GM04504 (cell line): ENCODE data around the gene MUC13.

Experiments used
- DNase-seq: peaks from one replicate; pipeline ENCODE4 v3.0.0-alpha.2; 2012; ENCODE audit warnings: low read depth

The MUC13 gene

DNA sequence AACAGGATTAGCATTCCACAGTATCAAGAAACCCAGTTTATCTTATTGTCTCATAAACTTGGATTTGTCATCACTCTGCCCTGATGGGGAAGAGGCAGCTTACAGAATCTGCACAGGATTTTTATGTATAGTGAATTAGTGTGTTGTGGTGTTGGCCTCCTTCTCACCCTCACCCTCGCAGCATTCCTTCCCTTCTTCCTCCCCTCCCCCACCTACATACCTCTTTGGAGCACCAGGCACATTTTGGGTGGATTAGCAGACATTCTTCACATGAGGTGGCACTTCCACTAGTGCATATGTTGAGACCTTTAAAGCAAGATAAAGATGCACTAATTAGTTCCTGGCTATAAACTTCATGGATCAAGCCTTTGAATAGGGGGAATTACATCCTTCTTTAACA, 61.3 kb downstream of the MUC13 start:
- DNase-seq, result no peak

DNA sequence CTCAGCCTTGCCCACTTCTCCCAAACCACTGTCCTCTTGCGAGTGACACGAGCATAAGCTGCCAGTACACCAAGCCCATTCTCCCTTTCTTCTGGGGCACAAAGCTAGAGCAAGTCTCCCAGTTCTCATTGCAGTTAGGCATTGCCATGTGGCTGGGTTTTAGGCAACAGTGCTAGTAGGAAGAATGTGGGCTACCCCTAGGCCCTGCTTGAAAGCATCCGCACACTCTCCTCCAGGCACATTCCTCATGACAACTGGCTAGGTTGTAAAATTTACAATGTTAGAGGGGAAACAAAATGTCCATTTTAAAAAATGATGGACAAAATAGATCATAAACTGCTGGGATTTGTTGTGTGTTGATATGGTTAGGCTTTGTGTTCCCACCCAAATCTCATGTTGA, 67.0 kb downstream of the MUC13 start:
- no peak for DNase-seq

DNA sequence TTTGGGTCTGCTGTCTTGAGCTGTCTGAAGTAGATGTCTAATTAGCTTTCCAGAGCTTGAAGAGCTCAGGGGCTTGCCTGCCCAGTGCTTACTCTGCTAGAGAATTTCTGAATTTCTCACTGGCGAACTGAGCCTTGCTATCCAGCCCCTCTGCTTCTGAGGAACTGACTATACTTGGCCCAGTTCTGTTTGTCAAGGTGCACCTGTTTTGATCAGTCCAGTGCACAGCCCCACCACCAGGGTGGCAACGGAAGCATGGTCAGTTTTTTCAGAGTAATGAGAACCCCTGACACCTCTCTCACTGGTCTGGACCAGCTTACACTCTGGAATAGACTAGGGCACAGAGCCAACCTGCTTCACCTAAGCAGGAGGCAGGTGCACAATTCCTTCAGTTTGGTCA, 72.5 kb downstream of the MUC13 start:
- DNase-seq, result no peak

DNA sequence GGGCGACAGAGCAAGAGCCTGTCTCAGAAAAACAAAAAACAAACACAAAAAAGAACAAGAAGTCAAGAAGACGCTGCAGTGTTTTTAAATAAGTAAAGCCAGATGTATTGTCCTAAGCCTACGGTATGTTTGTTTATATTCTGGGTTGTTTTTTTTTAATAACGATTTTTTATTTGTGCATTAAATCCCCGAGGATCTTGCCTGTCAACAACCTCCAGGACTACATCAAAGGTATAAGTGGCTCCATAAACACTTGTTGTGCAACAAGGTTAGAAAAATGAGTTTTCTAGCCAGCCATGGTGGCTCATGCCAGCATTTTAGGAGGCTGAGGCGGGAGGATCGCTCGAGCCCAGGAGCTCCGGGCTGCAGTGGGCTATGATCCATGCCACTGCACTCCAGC, 73.5 kb downstream of the MUC13 start:
- DNase-seq, result no peak

DNA sequence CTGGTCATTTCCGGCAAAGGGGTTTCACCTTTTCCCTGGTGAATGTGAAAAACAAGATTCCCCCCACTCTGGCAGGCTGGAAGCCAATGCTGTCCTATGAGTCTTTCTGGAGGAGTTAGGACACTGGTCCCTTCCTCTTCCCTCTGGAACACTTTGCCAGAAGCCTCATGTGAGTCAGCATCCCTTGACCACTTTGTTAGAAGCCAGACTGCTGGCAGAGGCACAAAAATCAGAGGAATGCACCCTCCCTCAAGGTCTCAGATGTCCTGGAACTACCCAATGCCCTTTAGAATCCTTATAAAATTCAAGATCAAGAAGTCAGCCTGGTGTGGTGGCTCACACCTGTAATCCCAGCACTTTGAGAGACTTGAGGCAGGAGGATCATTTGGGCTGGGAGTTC, 74.0 kb downstream of the MUC13 start:
- DNase-seq, result peak; percentile 96

DNA sequence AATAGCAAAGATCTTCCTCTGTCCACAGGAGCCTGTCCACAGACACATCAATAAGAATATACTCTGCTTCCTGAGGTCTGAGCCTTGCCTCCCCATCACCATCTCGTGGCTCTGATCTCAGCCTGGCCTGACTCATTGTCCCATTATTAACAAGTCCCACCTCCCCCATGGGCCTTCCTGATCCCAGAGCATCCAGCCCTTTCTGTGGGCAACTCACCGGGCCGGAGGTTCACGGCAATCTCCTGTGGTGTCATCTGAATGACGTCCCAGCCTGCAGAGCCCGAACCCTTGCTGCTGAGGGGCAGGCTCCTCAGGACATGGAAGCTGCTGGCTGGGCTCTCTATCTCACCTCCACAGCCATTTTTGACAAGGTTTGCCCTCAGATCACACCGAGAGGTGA, 75.5 kb downstream of the MUC13 start:
- DNase-seq, result peak; percentile 57

DNA sequence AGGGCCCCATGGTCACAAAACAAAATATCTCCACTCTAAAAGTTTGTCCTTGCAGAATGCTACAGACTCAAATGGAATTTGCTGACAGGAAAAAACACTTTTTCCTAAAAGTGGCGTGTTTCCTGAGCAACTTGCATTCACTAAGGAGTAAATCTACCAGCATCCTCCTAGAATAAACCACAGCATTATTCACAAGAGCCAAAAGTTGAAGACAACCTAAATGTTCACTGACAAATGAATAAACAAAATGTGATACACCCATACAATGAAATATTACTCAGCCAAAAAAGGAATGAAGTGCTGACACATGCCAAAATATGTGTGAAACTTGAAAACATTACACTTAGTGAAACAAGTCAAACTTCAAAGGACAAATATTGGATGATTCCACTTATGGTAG, 76.3 kb downstream of the MUC13 start:
- DNase-seq, result no peak

DNA sequence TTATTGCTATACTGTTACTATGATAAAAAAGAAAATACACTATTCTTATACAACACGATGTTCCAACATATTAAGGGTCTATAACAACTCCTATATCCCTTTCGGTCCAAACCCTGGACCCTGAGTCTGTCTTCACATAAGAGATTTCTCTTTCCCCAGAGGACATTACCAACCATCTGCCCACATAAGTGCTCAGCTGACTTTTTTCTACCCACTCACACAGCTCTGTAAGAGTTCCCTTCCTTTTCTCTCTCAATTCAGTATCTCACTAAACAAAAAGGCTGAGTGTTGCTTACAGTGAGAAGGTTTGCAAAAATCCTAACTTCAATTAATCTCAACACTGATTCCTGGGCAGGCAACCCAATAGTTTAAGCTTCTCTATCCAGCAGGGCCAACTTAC, 77.9 kb downstream of the MUC13 start:
- no peak for DNase-seq
